ENCODE measurements around the gene ZBTB8B. TPM values are rescaled to one million over a fixed set of nuclear protein-coding genes. Genes with fewer than 3 reads are reported as not detected.
"Not testable (repeated sequence)": the region's sequence is repeated elsewhere in the genome, so short reads cannot be mapped to it uniquely, and the experiment has no call there.

Gene ZBTB8B
- total RNA-seq, 1 donor from 2014 or later: 0.03 TPM

- DNase-seq (ENCODE audit: low read depth): no peak
Observed at GRCh38 chr1:32468791-32469190, 3.9 kb downstream of the ZBTB8B start.

DNA sequence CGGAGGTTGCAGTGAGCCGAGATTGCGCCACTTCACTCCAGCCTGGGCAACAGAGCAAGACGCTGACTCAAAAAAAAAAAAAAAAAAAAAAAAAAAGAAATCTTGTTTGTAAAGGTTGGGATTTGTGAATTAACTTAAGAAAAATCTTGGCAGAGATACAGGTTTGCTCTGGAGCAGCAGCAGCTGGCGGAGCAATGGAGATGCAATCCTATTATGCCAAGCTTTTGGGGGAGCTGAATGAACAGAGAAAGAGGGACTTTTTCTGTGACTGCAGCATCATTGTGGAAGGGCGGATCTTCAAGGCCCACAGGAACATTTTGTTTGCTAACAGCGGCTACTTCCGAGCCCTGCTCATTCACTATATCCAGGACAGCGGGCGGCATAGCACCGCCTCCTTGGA is 5.6 kb downstream of the ZBTB8B start:
- no peak for DNase-seq (ENCODE audit: low read depth)

GRCh38 chr1:32470991-32471694 is 6.3 kb downstream of the ZBTB8B start:
- DNase-seq (ENCODE audit: low read depth): no peak

- DNase-seq (ENCODE audit: low read depth): no peak
Observed at GRCh38 chr1:32471695-32472362, 7.0 kb downstream of the ZBTB8B start.

DNA sequence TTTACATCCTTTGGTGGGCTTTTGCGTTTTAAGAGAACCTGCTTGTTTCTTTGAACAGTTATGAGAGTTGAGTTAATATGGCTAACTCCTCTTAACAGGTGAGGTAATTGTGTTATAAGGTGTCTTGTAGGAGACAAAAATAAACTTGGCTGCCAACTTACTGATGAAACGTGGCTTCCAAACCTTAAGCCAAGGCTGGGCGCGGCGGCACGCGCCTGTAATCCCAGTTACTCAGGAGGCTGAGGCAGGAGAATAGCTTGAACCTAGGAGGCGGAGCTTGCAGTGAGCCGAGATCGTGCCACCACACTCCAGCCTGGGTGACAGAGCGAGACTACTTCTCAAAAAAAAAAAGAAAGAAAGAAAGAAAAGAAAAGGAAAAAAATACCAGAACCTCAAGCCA is 8.1 kb downstream of the ZBTB8B start:
- DNase-seq (ENCODE audit: low read depth): not testable (repeated sequence)

GRCh38 chr1:32474954-32475353 is 10.1 kb downstream of the ZBTB8B start:
- DNase-seq (ENCODE audit: low read depth): no peak

DNA sequence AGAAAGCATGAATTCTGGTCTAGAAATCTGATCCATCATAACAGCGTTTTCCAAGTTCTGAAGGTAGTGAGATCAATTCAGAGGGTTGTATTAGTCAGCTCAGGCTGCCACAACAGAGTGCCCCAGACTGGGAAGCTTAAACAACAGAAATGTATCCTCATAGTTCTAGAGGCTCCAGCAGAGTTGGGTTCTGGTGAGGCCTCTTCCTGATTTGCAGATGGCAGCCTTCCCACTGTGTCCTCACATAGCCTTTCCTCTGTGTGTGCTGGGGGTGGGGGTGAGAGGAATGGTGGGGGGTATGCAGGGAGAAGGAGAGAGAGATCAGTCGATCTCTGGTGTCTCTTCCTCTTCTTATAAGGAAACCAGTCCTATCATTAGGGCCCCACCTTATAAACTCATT is 15.1 kb downstream of the ZBTB8B start:
- DNase-seq (ENCODE audit: low read depth): no peak

DNA sequence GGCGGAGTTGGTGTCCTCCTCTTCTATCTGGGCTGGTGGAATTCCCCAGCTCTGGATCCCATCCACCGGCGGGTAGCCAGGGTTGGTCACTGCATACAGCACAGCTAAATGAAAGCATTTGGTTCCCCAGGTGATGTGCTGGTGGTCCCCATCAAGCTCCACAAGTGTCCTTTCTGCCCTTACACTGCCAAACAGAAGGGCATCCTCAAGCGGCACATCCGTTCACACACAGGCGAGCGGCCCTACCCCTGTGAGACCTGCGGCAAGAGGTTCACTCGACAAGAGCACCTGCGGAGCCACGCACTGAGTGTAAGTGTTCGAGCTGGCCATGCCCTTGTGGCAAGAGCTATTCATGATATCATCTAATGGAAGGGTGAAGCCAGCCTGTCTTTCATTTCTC is 15.9 kb downstream of the ZBTB8B start:
- no peak for DNase-seq (ENCODE audit: low read depth)

GRCh38 chr1:32481788-32482187 is 16.9 kb downstream of the ZBTB8B start:
- not testable (repeated sequence) for DNase-seq (ENCODE audit: low read depth)

DNA sequence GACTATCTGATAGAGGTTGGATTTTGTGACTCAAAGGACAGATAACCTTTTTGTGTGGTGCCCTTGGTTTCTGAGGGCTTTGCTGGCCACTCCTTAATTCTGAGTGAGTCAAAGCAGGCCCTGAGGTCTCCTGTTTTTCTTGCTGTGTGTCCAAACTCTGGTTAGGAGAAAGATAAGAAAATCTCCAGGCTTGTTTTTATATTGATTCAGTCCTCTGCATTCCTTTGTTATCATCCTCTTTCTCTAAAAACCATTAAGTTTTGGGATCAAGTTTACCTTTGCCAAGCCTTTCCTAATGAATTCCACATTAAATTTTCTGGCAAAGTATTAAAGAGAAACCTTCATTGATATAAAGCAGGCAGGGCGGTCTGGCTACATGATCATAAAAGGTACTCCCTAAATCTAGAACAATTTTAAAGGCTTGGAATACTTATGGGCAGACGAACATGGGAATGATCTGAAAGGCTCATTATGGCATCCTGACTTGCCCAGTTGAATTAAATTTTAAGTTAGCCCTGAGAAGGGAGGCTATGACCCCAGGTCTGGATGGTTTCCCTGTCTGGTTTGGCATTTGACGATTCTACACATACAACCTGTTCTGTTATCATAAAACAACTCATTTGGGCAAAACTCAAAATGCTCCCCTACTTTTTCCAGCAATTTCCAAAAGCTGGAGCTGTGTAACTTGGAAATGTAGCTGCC is 20.8 kb downstream of the ZBTB8B start:
- no peak for DNase-seq (ENCODE audit: low read depth)

GRCh38 chr1:32486463-32487113 is 21.7 kb downstream of the ZBTB8B start:
- DNase-seq (ENCODE audit: low read depth): no peak

- no peak for DNase-seq (ENCODE audit: low read depth)
Observed at GRCh38 chr1:32487182-32487581, 22.3 kb downstream of the ZBTB8B start.

- no peak for DNase-seq (ENCODE audit: low read depth)
Observed at GRCh38 chr1:32489774-32490454, 25.0 kb downstream of the ZBTB8B start.

DNA sequence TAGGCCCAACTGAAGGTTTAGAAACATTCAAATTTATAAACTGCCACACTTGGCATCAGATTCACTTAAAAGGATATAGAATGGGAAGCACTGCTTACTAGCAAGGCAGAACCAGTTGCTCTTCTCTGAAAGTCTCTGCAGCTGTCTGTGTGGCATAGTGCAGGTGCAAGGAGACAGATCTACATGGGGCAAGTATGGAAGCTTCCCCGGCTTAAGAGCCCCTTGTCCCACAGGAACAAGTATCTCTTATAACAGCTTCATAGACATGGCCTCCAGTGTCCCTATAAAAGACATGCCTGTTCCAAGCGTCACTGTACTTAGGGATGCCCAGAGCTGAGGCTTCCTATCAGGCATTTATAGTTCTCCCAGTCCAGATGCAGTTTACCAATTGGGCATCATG is 26.5 kb downstream of the ZBTB8B start:
- peak; percentile 52 for DNase-seq (ENCODE audit: low read depth)

- peak; percentile 21 for DNase-seq (ENCODE audit: low read depth)
Observed at GRCh38 chr1:32494196-32494595, 29.3 kb downstream of the ZBTB8B start.

- no peak for DNase-seq (ENCODE audit: low read depth)
Observed at GRCh38 chr1:32494711-32495337, 30.0 kb downstream of the ZBTB8B start.

- DNase-seq (ENCODE audit: low read depth): no peak
Observed at GRCh38 chr1:32496127-32496526, 31.3 kb downstream of the ZBTB8B start.

DNA sequence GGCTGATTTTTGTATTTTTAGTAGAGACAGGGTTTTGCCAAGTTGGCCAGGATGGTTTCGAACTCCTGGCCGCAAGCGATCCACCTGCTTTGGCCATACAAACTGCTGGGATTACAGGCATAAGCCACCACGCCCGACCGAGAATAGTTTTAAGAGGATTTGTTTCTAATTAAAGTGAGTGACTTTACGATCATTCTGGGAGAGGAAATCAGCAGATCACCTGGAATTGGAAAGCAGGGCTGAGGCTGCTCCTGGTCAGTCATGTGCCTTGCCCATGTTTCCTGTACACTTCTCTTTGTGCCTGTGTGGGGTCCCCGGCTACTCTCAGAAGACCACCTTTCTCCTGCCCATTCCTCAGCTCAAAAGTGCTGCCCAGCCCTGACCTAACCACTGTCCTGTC is 33.9 kb downstream of the ZBTB8B start:
- DNase-seq (ENCODE audit: low read depth): no peak

GRCh38 chr1:32500387-32501209 is 35.7 kb downstream of the ZBTB8B start:
- peak; percentile 67 for DNase-seq (ENCODE audit: low read depth)

DNA sequence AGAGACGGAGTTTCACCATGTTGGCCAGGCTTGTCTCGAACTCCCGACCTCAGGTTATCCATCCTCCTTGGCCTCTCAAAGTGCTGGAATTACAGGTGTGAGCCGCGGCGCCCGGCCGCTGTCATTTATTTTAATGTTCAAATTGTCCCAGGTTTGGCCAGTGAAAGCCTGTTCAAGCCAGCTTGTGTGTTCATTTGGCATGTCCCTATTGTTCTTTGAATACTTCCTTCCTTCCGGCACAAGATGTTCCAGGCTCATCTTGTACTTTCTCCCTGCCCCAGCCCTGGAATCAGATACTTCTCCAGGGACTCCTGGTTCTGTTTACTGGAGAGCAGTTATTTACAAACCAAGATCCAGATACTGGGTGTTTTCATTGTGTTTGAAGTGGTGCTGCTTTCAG is 37.0 kb downstream of the ZBTB8B start:
- no peak for DNase-seq (ENCODE audit: low read depth)
